ENCODE measurements around the gene ITGAD.
A peak's percentile ranks its signal among the peaks of the same experiment; 100 is the strongest.

ITGAD gene

DNA sequence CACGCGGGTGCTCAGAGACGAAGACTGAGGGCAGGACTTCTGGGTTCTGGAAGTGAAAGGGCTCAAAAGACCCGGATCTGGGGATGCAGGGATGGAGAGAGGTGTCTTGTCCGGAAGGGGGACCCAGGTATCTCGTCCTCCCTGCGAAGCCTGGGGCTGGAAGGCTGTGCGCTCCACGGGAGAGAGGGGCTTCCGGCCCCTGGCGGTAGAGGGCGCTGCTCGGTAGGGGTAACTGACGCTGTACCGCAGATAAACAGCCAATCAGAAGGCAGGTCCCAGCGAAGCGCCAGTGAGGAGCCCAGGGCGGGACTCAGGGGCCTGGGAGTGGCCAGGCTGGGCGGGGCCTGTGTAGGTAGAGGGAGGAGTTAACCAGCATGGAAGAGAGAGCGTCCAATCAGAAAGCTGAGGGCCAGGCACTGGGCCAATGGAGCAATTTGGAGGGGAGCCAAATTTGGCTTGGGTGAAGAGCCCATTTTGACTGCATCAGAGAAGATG lies 79.6 kb downstream of the ITGAD start:
- TF ChIP-seq GATA2 (IDR thresholded peaks at IDR 0.05; ENCODE audit: low read depth, low read length) (no peak), GATA3 (IDR thresholded peaks at IDR 0.05; ENCODE audit: low read depth, low read length) (no peak)

DNA sequence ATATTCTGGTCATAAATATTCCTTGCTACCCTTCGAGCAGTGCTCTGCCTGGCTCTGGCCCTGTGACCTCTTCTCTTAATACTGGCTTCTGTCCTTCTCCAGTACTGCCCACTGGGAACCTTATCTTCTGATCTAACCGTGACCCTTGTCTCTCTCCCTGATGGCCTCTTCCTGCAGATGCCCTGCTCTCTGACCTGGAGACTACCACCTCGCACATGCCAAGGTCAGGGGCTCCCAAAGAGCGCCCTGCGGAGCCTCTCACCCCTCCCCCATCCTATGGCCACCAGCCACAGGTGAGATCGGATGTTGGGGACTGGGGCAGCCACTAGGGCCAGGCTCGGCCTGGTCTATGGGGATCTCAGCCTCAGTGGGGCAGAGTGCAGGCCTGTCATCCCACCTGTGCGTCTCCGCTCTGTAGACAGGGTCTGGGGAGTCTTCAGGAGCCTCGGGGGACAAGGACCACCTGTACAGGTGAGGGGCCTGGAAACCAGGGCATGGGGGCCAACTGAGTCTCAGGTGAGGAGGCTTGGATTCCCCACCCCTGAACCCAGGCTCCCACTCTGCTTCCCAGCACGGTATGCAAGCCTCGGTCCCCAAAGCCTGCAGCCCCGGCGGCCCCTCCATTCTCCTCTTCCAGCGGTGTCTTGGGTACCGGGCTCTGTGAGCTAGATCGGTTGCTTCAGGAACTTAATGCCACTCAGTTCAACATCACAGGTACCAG lies 80.3 kb downstream of the ITGAD start:
- TF ChIP-seq GATA2 (IDR thresholded peaks at IDR 0.05; ENCODE audit: low read depth, low read length) (peak; percentile 91), GATA3 (IDR thresholded peaks at IDR 0.05; ENCODE audit: low read depth, low read length) (no peak)

DNA sequence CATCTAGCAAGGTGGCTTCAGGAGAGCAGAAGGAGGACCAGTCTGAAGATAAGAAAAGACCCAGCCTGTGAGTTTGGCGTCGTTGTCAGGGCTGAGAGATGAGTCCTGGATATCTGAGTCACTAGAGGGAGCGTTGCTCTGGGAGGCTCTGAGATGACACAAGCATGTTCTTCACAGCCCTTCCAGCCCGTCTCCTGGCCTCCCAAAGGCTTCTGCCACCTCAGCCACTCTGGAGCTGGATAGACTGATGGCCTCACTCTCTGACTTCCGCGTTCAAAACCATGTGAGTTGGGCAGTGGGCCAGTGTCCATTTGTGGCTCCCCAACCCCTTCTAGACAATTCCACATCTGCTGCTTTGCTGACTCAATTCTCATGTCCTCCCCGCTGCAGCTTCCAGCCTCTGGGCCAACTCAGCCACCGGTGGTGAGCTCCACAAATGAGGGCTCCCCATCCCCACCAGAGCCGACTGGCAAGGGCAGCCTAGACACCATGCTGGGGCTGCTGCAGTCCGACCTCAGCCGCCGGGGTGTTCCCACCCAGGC lies 81.1 kb downstream of the ITGAD start:
- no peak for TF ChIP-seq GATA2 (IDR thresholded peaks at IDR 0.05; ENCODE audit: low read depth, low read length)
- TF ChIP-seq GATA3 (IDR thresholded peaks at IDR 0.05; ENCODE audit: low read depth, low read length), result no peak

DNA sequence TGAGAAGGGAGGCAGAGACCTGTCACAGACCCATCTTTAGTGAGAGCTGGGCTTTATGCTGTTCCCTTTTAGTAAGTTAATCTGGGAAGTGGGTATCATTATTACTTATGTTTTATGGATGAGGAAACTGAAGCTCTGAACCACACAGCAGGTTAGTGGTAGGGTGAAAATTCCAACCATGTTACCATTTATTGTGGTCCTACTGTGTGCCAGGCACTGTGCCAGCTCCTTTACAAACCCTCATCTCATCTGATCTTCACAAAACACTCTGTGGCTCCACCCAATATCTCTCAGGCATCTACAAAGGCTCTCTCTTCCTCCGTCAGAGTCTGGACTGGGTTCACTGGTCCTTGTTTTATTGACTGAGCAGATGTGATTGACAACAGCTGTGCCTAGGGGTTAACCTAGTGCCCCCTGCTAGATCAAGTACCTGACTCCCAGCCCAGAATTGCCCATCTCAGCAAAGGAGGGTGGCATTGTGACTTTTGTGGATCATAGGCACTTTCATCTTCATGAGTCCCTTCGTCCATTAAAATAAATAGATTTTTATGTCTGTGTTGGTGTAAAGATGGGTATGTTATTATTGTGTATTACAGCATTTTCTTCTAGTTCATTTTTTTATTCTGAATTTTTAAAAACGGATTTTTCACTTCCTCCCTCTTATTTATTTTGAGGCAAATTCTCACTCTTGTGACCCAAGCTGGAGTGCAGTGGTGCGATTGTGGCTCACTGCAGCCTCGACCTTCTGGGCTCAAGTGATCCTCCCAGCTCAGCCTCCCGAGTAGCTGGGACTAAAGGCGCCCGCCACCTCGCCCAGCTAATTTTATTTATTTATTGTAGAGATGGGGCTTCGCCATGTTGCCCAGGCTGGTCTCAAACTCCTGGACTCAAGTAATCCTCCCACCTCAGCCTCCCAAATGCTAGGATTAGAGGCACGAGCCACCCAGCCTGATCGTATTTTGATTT lies 81.9 kb downstream of the ITGAD start:
- no peak for TF ChIP-seq GATA3 (IDR thresholded peaks at IDR 0.05; ENCODE audit: low read depth, low read length)
- no peak for TF ChIP-seq GATA2 (IDR thresholded peaks at IDR 0.05; ENCODE audit: low read depth, low read length)

DNA sequence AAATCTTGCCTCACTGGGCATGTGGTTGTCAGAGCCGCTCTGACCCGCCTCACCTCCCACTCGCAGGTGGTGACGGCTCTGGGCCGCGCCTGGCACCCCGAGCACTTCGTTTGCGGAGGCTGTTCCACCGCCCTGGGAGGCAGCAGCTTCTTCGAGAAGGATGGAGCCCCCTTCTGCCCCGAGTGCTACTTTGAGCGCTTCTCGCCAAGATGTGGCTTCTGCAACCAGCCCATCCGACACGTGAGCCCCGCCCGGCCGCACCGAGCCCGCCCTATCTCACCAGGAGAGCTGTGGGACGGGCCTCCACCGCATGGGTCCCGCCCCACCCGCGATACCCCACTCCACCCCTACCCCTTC lies 82.8 kb downstream of the ITGAD start:
- no peak for TF ChIP-seq GATA2 (IDR thresholded peaks at IDR 0.05; ENCODE audit: low read depth, low read length)
- TF ChIP-seq GATA3 (IDR thresholded peaks at IDR 0.05; ENCODE audit: low read depth, low read length), result no peak

All from SH-SY5Y (cell line).